ENCODE measurements around the gene MRPS15.

DNA sequence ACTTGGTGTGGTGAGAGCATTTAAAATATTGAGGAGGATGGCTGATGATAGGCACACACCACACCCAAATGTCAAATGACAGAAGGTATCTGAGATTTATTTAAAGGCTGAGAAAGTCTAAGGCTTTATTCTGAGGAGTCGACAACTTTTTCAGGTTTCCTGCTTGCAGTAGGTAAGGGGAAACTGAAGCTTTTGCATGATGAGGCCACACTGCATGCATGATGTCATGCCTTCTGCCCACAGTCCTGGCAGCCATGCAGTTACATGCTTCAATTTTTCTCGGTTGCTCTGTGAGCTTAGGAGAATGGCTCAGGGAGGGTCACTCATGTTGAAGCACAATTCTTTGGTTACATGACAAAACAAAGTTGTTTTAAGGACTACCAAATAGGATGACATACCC is 20.9 kb downstream of the MRPS15 start:
- TF ChIP-seq POLR2AphosphoS5 (IDR thresholded peaks at IDR 0.05), result no peak
- TF ChIP-seq, protein P1, sequence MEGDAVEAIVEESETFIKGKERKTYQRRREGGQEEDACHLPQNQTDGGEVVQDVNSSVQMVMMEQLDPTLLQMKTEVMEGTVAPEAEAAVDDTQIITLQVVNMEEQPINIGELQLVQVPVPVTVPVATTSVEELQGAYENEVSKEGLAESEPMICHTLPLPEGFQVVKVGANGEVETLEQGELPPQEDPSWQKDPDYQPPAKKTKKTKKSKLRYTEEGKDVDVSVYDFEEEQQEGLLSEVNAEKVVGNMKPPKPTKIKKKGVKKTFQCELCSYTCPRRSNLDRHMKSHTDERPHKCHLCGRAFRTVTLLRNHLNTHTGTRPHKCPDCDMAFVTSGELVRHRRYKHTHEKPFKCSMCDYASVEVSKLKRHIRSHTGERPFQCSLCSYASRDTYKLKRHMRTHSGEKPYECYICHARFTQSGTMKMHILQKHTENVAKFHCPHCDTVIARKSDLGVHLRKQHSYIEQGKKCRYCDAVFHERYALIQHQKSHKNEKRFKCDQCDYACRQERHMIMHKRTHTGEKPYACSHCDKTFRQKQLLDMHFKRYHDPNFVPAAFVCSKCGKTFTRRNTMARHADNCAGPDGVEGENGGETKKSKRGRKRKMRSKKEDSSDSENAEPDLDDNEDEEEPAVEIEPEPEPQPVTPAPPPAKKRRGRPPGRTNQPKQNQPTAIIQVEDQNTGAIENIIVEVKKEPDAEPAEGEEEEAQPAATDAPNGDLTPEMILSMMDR (IDR thresholded peaks at IDR 0.05), result no peak
